ENCODE results near the gene NSFL1C.
A peak's percentile ranks its signal among the peaks of the same experiment; 100 is the strongest.

NSFL1C gene

GRCh38 chr20:1489764-1490436, 23.3 kb upstream of the NSFL1C start:
- peak; percentile 23 for DNase-seq
- in situ Hi-C loops (cut with MboI; ENCODE audit: low pct_unique_long_range_greater_than_20kb, low sequenced_read_pairs) = no loop called here

GRCh38 chr20:1489325-1489724, 22.7 kb upstream of the NSFL1C start:
- no peak for DNase-seq
- in situ Hi-C loops (cut with MboI; ENCODE audit: low pct_unique_long_range_greater_than_20kb, low sequenced_read_pairs) = no loop called here

- DNase-seq = no peak
- in situ Hi-C loops (cut with MboI; ENCODE audit: low pct_unique_long_range_greater_than_20kb, low sequenced_read_pairs) = no loop called here
Observed at GRCh38 chr20:1486566-1486965, 19.9 kb upstream of the NSFL1C start.

GRCh38 chr20:1484438-1485116, 17.9 kb upstream of the NSFL1C start:
- no peak for DNase-seq
- in situ Hi-C loops (cut with MboI; ENCODE audit: low pct_unique_long_range_greater_than_20kb, low sequenced_read_pairs) = no loop called here

GRCh38 chr20:1479831-1480595, 13.4 kb upstream of the NSFL1C start:
- in situ Hi-C loops (cut with MboI; ENCODE audit: low pct_unique_long_range_greater_than_20kb, low sequenced_read_pairs) = no loop called here
- DNase-seq = no peak

GRCh38 chr20:1478566-1478965, 11.9 kb upstream of the NSFL1C start:
- in situ Hi-C loops (cut with MboI; ENCODE audit: low pct_unique_long_range_greater_than_20kb, low sequenced_read_pairs) = no loop called here
- DNase-seq = no peak

GRCh38 chr20:1477896-1478490, 11.3 kb upstream of the NSFL1C start:
- no peak for DNase-seq
- in situ Hi-C loops (cut with MboI; ENCODE audit: low pct_unique_long_range_greater_than_20kb, low sequenced_read_pairs) = no loop called here

- no peak for DNase-seq
- in situ Hi-C loops (cut with MboI; ENCODE audit: low pct_unique_long_range_greater_than_20kb, low sequenced_read_pairs) = no loop called here
Observed at GRCh38 chr20:1474817-1475603, 8.4 kb upstream of the NSFL1C start.

GRCh38 chr20:1474325-1474724, 7.7 kb upstream of the NSFL1C start:
- in situ Hi-C loops (cut with MboI; ENCODE audit: low pct_unique_long_range_greater_than_20kb, low sequenced_read_pairs) = no loop called here
- DNase-seq = no peak

GRCh38 chr20:1473246-1474220, 6.9 kb upstream of the NSFL1C start:
- no peak for DNase-seq
- in situ Hi-C loops (cut with MboI; ENCODE audit: low pct_unique_long_range_greater_than_20kb, low sequenced_read_pairs) = no loop called here

GRCh38 chr20:1472556-1473245, 6.1 kb upstream of the NSFL1C start:
- DNase-seq = peak; percentile 76
- in situ Hi-C loops (cut with MboI; ENCODE audit: low pct_unique_long_range_greater_than_20kb, low sequenced_read_pairs) = no loop called here

- in situ Hi-C loops (cut with MboI; ENCODE audit: low pct_unique_long_range_greater_than_20kb, low sequenced_read_pairs) = no loop called here
- no peak for DNase-seq
Observed at GRCh38 chr20:1471242-1471641, 4.6 kb upstream of the NSFL1C start.

GRCh38 chr20:1469925-1470571, 3.4 kb upstream of the NSFL1C start:
- DNase-seq = peak; percentile 79
- in situ Hi-C loops (cut with MboI; ENCODE audit: low pct_unique_long_range_greater_than_20kb, low sequenced_read_pairs) = no loop called here

- in situ Hi-C loops (cut with MboI; ENCODE audit: low pct_unique_long_range_greater_than_20kb, low sequenced_read_pairs) = no loop called here
- no peak for DNase-seq
Observed at GRCh38 chr20:1469306-1469905, 2.8 kb upstream of the NSFL1C start.

- in situ Hi-C loops (cut with MboI; ENCODE audit: low pct_unique_long_range_greater_than_20kb, low sequenced_read_pairs) = no loop called here
Observed at GRCh38 chr20:1468117-1468624, 1.5 kb upstream of the NSFL1C start.

GRCh38 chr20:1467355-1468116, 887 bp upstream of the NSFL1C start:
- peak; percentile 99 for DNase-seq
- in situ Hi-C loops (cut with MboI; ENCODE audit: low pct_unique_long_range_greater_than_20kb, low sequenced_read_pairs) = no loop called here

More at GRCh38 chr20:1468117-1468624, 1.5 kb upstream of the NSFL1C start:
- no peak for DNase-seq

Data from KBM-7 (cell line).